Breast epithelium (tissue), 3 donors: ENCODE data around the gene ZMYND8.
"Not testable (repeated sequence)": the region's sequence is repeated elsewhere in the genome, so short reads cannot be mapped to it uniquely, and the experiment has no call there.

Experiments used
- POLR2A ChIP-seq: fragments of 450-650 bp; IDR thresholded peaks from one replicate; pipeline ENCODE4 v1.6.1; 2016; ENCODE audit warnings: antibody characterized with exemption, mild to moderate bottlenecking, moderate library complexity
- POLR2AphosphoS5 ChIP-seq, 3 donors: sonication (generic); formaldehyde crosslinking; IDR thresholded peaks; one replicate each; pipeline ENCODE4 v1.6.1; 2017; ENCODE audit warnings: antibody characterized with exemption in 3 of 3
- TF ChIP-seq, protein P1 (sequence below), 3 donors: fragments of 450-650 bp; IDR thresholded peaks; one replicate each; pipeline ENCODE4 v1.5.1; 2016 to 2017; ENCODE audit warnings: antibody characterized with exemption in 3 of 3, mild to moderate bottlenecking in 3 of 3, moderate library complexity in 3 of 3

- TF ChIP-seq, protein P1, sequence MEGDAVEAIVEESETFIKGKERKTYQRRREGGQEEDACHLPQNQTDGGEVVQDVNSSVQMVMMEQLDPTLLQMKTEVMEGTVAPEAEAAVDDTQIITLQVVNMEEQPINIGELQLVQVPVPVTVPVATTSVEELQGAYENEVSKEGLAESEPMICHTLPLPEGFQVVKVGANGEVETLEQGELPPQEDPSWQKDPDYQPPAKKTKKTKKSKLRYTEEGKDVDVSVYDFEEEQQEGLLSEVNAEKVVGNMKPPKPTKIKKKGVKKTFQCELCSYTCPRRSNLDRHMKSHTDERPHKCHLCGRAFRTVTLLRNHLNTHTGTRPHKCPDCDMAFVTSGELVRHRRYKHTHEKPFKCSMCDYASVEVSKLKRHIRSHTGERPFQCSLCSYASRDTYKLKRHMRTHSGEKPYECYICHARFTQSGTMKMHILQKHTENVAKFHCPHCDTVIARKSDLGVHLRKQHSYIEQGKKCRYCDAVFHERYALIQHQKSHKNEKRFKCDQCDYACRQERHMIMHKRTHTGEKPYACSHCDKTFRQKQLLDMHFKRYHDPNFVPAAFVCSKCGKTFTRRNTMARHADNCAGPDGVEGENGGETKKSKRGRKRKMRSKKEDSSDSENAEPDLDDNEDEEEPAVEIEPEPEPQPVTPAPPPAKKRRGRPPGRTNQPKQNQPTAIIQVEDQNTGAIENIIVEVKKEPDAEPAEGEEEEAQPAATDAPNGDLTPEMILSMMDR (IDR thresholded peaks at IDR 0.05), result not testable (repeated sequence)
- TF ChIP-seq POLR2A; POLR2AphosphoS5 (IDR thresholded peaks at IDR 0.05): not testable (repeated sequence)
Observed at GRCh38 chr20:47288530-47288929, 68.0 kb downstream of the ZMYND8 start.
